Caco-2 (cell line): ENCODE data around the gene SEC14L1. TPM values are rescaled to one million over a fixed set of nuclear protein-coding genes. Genes with fewer than 3 reads are reported as not detected.
"Not testable (repeated sequence)": the region's sequence is repeated elsewhere in the genome, so short reads cannot be mapped to it uniquely, and the experiment has no call there.

ENCODE experiments used
- BruUV-seq: library from RNA; stranded (reverse); fragments of 400-500 nt; replicated peaks from 2 replicates; lab custom pipeline; 2021; lab: Mats Ljungman, UMichigan
- CTCF ChIA-PET: fragments of 300-600 bp; sonication (Branson Sonifier 250); formaldehyde crosslinking; loops from one replicate; lab custom pipeline; 2022; ENCODE audit warnings: antibody characterized with exemption; lab: Charles Lee
- POLR2A ChIA-PET: fragments of 300-600 bp; sonication (Branson Sonifier 250); formaldehyde crosslinking; loops from one replicate; lab custom pipeline; 2022; ENCODE audit warnings: antibody characterized with exemption; lab: Charles Lee
- DNase-seq, 2 experiments: peaks; one replicate each; pipeline versions ENCODE4 v3.0.0 to v3.0.0-alpha.2; 2020 to 2022
- H3K27me3 ChIP-seq: replicated peaks from 2 replicates; pipeline ENCODE4 v1.6.0; 2011; ENCODE audit warnings: low read length; ENCODE audit not compliant: control insufficient read depth, insufficient read depth
- H3K36me3 ChIP-seq: 2 replicates; pipeline ENCODE4 v1.5.1; 2011; ENCODE audit warnings: low read length; ENCODE audit not compliant: control insufficient read depth, insufficient read depth
- H3K4me1 ChIP-seq: fragments of 250-450 bp; sonication (Bioruptor Pico); 2 replicates; pipeline ENCODE4 v1.5.1; 2020; ENCODE audit warnings: mild to moderate bottlenecking
- H3K4me3 ChIP-seq: 2 replicates; pipeline ENCODE4 v1.5.1; 2011; ENCODE audit warnings: low read depth, mild to moderate bottlenecking, control low read depth, low read length
- H3K9me3 ChIP-seq: fragments of 250-450 bp; sonication (Bioruptor Pico); 2 replicates; pipeline ENCODE4 v1.5.1; 2020; ENCODE audit warnings: mild to moderate bottlenecking, moderate library complexity
- H3K27ac Mint-ChIP-seq: one replicate; pipeline ENCODE4 v1.8.0; 2022; ENCODE audit warnings: mixed read lengths; ENCODE audit not compliant: unreplicated experiment
- H3K27me3 Mint-ChIP-seq: one replicate; pipeline ENCODE4 v1.8.0; 2022; ENCODE audit warnings: mixed read lengths; ENCODE audit not compliant: insufficient read depth, unreplicated experiment
- H3K36me3 Mint-ChIP-seq: one replicate; pipeline ENCODE4 v1.8.0; 2022; ENCODE audit warnings: mild to moderate bottlenecking, mixed read lengths; ENCODE audit not compliant: insufficient read depth, unreplicated experiment
- H3K4me1 Mint-ChIP-seq: one replicate; pipeline ENCODE4 v1.8.0; 2022; ENCODE audit warnings: low read depth, mixed read lengths; ENCODE audit not compliant: unreplicated experiment
- H3K4me3 Mint-ChIP-seq: one replicate; pipeline ENCODE4 v1.8.0; 2022; ENCODE audit warnings: mild to moderate bottlenecking, moderate library complexity, mixed read lengths; ENCODE audit not compliant: unreplicated experiment
- H3K9me3 Mint-ChIP-seq: one replicate; pipeline ENCODE4 v1.8.0; 2022; ENCODE audit warnings: mixed read lengths; ENCODE audit not compliant: unreplicated experiment
- intact Hi-C: fragments of 100-400 bp; cut with micrococcal nuclease; formaldehyde crosslinking; loops from one replicate; pipeline ENCODE4 v1.10.0; 2022; ENCODE audit not compliant: unreplicated experiment
- total RNA-seq: library from RNA; stranded (reverse); gene quantifications from 2 replicates; pipeline ENCODE4 v1.2.3, GENCODE V29; 2022
- TF ChIP-seq, protein P1 (sequence below), 2 experiments: fragments of 200-600 bp in 1 of 2; IDR thresholded peaks; 1 replicate in 1 of 2; 2 replicates in 1 of 2; pipeline versions ENCODE4 v1.5.1 to v1.8.0; 2011 to 2022; ENCODE audit warnings: antibody characterized with exemption in 1 of 2, control low read depth in 1 of 2, inconsistent platforms in 1 of 2, low read depth in 1 of 2, low read length in 1 of 2, mild to moderate bottlenecking in 1 of 2, moderate library complexity in 1 of 2; ENCODE audit not compliant: insufficient read depth in 1 of 2, severe bottlenecking in 1 of 2, unreplicated experiment in 1 of 2

The SEC14L1 gene
- total RNA-seq, 1 experiment from 2014 or later = 92.0 TPM

GRCh38 chr17:77109159-77109759, 31.5 kb upstream of the SEC14L1 start:
- Mint-ChIP-seq H3K4me1 (peaks cover 21% of the 10 kb centered on the region), H3K4me3 (no peak overlapping the region), H3K27me3 (no peaks in the 10 kb centered on the region), H3K27ac (no peak overlapping the region), H3K9me3 (no peaks in the 10 kb centered on the region), H3K36me3 (peaks cover 5% of the 10 kb centered on the region)
- Histone ChIP-seq H3K4me3 (no peak overlapping the region), H3K36me3 (no peaks in the 10 kb centered on the region), H3K9me3 (no peaks in the 10 kb centered on the region), H3K27me3 (no peaks in the 10 kb centered on the region), H3K4me1 (peaks cover 17% of the 10 kb centered on the region)
- no peak for DNase-seq
- ChIA-PET CTCF (no interaction called here), POLR2A (interaction anchor here (1.6 kb wide), 1 partner anchor 31 kb away, joined by 3 read pairs; the partner anchor contains the start of gene SEC14L1)
- TF ChIP-seq, protein P1, sequence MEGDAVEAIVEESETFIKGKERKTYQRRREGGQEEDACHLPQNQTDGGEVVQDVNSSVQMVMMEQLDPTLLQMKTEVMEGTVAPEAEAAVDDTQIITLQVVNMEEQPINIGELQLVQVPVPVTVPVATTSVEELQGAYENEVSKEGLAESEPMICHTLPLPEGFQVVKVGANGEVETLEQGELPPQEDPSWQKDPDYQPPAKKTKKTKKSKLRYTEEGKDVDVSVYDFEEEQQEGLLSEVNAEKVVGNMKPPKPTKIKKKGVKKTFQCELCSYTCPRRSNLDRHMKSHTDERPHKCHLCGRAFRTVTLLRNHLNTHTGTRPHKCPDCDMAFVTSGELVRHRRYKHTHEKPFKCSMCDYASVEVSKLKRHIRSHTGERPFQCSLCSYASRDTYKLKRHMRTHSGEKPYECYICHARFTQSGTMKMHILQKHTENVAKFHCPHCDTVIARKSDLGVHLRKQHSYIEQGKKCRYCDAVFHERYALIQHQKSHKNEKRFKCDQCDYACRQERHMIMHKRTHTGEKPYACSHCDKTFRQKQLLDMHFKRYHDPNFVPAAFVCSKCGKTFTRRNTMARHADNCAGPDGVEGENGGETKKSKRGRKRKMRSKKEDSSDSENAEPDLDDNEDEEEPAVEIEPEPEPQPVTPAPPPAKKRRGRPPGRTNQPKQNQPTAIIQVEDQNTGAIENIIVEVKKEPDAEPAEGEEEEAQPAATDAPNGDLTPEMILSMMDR (IDR thresholded peaks at IDR 0.05; ENCODE audit: insufficient read depth in 1 of 2, low read depth in 1 of 2, low read length in 1 of 2, severe bottlenecking in 1 of 2, unreplicated experiment in 1 of 2) = no peak
- intact Hi-C loops = no loop called here
- no TSS peak for BruUV-seq

DNA sequence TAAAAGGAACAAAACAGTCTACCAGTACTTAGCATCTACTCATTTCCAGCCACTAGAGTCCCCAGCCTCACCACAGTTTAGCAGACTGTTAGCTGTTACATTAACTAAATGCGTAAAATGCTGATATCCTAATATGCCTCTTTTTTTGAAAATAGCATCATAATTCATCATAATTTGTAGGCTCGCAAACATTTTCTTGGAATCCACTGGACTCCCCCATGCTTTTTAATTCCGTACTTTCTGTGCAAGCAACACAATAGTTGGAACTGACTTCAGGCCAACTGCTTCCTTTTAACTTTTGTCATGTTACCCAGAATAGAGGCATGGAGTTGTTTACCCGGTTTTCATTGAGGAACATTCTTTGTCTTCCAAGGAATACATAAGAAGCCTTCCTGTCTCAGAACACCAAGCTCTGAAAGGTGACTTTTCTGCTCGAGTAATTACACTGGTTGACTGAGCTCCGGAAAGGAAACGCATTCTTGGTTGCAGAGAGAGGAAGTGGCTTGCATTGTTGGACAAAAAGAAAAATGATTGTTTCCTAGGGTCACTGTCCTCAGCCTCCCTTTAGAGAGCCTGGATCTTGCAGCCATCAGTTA, 30.9 kb upstream of the SEC14L1 start:
- Mint-ChIP-seq H3K36me3 (peaks cover 5% of the 10 kb centered on the region), H3K9me3 (no peaks in the 10 kb centered on the region), H3K27me3 (no peaks in the 10 kb centered on the region), H3K4me1 (peaks cover 21% of the 10 kb centered on the region), H3K27ac (peak overlapping the region; percentile 1), H3K4me3 (no peak overlapping the region)
- Histone ChIP-seq H3K36me3 (no peaks in the 10 kb centered on the region), H3K4me3 (no peak overlapping the region), H3K4me1 (peaks cover 17% of the 10 kb centered on the region), H3K27me3 (no peaks in the 10 kb centered on the region), H3K9me3 (no peaks in the 10 kb centered on the region)
- ChIA-PET CTCF (no interaction called here), POLR2A (interaction anchor here (1.6 kb wide), 1 partner anchor 31 kb away, joined by 3 read pairs; the partner anchor contains the start of gene SEC14L1)
- TF ChIP-seq, protein P1 (IDR thresholded peaks at IDR 0.05; ENCODE audit: insufficient read depth in 1 of 2, low read depth in 1 of 2, low read length in 1 of 2, severe bottlenecking in 1 of 2, unreplicated experiment in 1 of 2) = no peak
- no TSS peak for BruUV-seq
- DNase-seq = no peak
- intact Hi-C loops = no loop called here

- Mint-ChIP-seq H3K27ac (peak overlapping the region; percentile 91), H3K4me1 (peaks cover 26% of the 10 kb centered on the region)
- CTCF ChIA-PET, H3K4me3 ChIP-seq, H3K36me3 Mint-ChIP-seq, intact Hi-C loops, H3K9me3 ChIP-seq, DNase-seq, H3K27me3 Mint-ChIP-seq, H3K27me3 ChIP-seq, BruUV-seq, H3K36me3 ChIP-seq, H3K9me3 Mint-ChIP-seq, H3K4me3 Mint-ChIP-seq: not testable (repeated sequence)
- peaks cover 20% of the 10 kb centered on the region for H3K4me1 ChIP-seq
- POLR2A ChIA-PET = interaction anchor here (0.6 to 1.6 kb wide), 2 partner anchors 29 to 104 kb away, joined by 3 read pairs; partner anchors contain the start of gene SEC14L1
These were observed 29.4 kb upstream of the SEC14L1 start for GRCh38 chr17:77111165-77111933.
